Activated CD4-positive, alpha-beta memory T cell treated with anti-CD3 and anti-CD28 coated beads, Interleukin-2, amount 10 ng/mL, durations not matched to agents 7 days and 5 days (primary cell): ENCODE measurements around the gene TELO2. TPM values are rescaled to one million over a fixed set of nuclear protein-coding genes. Genes with fewer than 3 reads are reported as not detected.
A peak's percentile ranks its signal among the peaks of the same experiment; 100 is the strongest.

Source experiments
- CTCF ChIA-PET: fragments of 350-600 bp; sonication (Branson Sonifier 250); formaldehyde crosslinking; loops from one replicate; lab custom pipeline; 2021; ENCODE audit warnings: antibody characterized with exemption, inconsistent platforms; lab: Charles Lee
- POLR2A ChIA-PET: fragments of 350-600 bp; sonication (Branson Sonifier 250); formaldehyde crosslinking; loops from one replicate; lab custom pipeline; 2021; ENCODE audit warnings: antibody characterized with exemption; lab: Charles Lee
- DNase-seq: peaks from one replicate; pipeline ENCODE4 v3.0.0-alpha.2; 2020
- H3K27ac Mint-ChIP-seq: one replicate; pipeline ENCODE4 v1.8.0; 2021; ENCODE audit warnings: mild to moderate bottlenecking, mixed read lengths
- H3K27me3 Mint-ChIP-seq: one replicate; pipeline ENCODE4 v1.8.0; 2021; ENCODE audit warnings: mixed read lengths
- H3K36me3 Mint-ChIP-seq: one replicate; pipeline ENCODE4 v1.8.0; 2021; ENCODE audit warnings: low read depth, mixed read lengths
- H3K4me1 Mint-ChIP-seq: one replicate; pipeline ENCODE4 v1.8.0; 2021; ENCODE audit warnings: mixed read lengths
- H3K4me3 Mint-ChIP-seq: one replicate; pipeline ENCODE4 v1.8.0; 2021; ENCODE audit warnings: mild to moderate bottlenecking, mixed read lengths
- H3K9me3 Mint-ChIP-seq: one replicate; pipeline ENCODE4 v1.8.0; 2021; ENCODE audit warnings: mixed read lengths
- total RNA-seq, 2 experiments: library from RNA; stranded (reverse); gene quantifications; one replicate each; pipeline ENCODE4 v1.2.3, GENCODE V29; 2021

TELO2 gene
- total RNA-seq, 2 experiments from 2014 or later, result 49.4 to 51.9 TPM

DNA sequence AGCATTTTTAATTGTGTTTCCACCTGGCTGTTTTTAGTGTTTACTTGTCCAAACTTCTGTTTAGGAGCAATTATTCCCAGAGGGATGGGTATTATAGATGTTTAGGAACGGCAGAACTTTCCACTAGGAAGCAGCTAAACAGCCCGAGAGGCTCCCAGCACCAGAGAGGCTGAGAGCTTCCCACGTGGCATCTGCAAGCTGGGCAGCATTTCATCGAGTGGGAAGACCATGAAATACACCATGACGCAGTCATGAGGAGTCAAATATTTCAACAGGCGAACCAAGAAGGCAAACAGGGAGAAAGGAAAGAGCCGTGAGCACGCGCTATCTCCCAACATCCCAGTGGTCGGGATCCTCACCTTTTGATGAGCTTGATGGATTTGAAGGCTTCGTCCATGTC, 64.4 kb downstream of the TELO2 start:
- peak overlapping the region; percentile 21 for H3K27ac Mint-ChIP-seq

DNA sequence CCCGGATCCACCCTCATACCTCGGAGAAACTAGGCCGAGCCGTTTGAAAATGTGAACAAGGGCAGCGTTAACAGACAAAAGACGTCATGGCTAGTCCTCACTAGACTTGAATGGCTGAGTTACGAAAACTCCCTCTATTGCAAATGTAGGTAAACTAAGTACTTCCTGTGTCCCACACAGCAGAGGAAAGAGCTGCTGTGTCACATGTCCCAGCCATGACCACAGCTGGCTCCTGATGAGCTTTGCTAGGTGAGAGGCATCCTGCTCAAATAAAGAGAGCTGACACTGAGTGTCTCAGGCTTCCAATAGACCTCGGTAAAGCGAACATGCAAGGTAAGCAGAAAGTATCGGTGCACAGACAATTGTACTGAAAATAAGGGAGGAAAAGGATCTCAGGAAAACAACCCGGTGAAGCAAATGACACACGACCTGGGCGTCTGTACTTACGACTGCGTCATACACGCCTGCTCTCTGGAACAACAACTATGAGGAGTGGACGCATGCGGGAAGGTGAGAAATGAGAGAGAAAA, 66.4 kb downstream of the TELO2 start:
- peaks cover 31% of the 10 kb centered on the region for H3K36me3 Mint-ChIP-seq
- no peak overlapping the region for H3K4me3 Mint-ChIP-seq
- no peaks in the 10 kb centered on the region for H3K9me3 Mint-ChIP-seq
- ChIA-PET CTCF (interaction anchor here (0.6 to 1.3 kb wide), 5 partner anchors 11 to 854 kb away, joined by 3 to 4 read pairs (median 3); partner anchors contain the start of gene MAPK8IP3), POLR2A (interaction anchor here (0.7 to 1.3 kb wide), 2 partner anchors 54 to 67 kb away, joined by 3 read pairs; no protein-coding TSS in a partner anchor)
- peaks cover 26% of the 10 kb centered on the region for H3K4me1 Mint-ChIP-seq
- no peaks in the 10 kb centered on the region for H3K27me3 Mint-ChIP-seq
- peak overlapping the region; percentile 56 for H3K27ac Mint-ChIP-seq
- DNase-seq, result peak; percentile 68

More for the DNA sequence above, 64.4 kb downstream of the TELO2 start:
- H3K4me3 Mint-ChIP-seq, result no peak overlapping the region
- H3K4me1 Mint-ChIP-seq, result peaks cover 26% of the 10 kb centered on the region
- CTCF ChIA-PET, result interaction anchor here (0.5 kb wide), 1 partner anchor 84 kb away, joined by 3 read pairs; no protein-coding TSS in a partner anchor
- H3K27me3 Mint-ChIP-seq, result no peaks in the 10 kb centered on the region
- H3K9me3 Mint-ChIP-seq, result no peaks in the 10 kb centered on the region
- POLR2A ChIA-PET, result no interaction called here
- H3K36me3 Mint-ChIP-seq, result peaks cover 36% of the 10 kb centered on the region
- DNase-seq, result no peak

Other genes with a start within 250 kb of the TELO2 start
- gene TPSD1, start 237.3 kb upstream of the TELO2 start, total RNA-seq, result not detected
- 100 to 1,000 TPM; 198 to 199 TPM for gene UBE2I, start 183.7 kb upstream of the TELO2 start, total RNA-seq
- gene BAIAP3, start 159.7 kb upstream of the TELO2 start, total RNA-seq, result 1 to 10 TPM; 3.4 to 3.9 TPM
- gene TSR3, start 141.5 kb upstream of the TELO2 start, total RNA-seq, result 10 to 100 TPM; 40.6 to 46.0 TPM
- 10 to 100 TPM; 32.5 to 33.4 TPM for gene GNPTG, start 141.4 kb upstream of the TELO2 start, total RNA-seq
- 10 to 100 TPM; 40.0 to 43.7 TPM for gene UNKL, start 78.7 kb upstream of the TELO2 start, total RNA-seq
- gene UQCC4, start 72.6 kb upstream of the TELO2 start, total RNA-seq, result 10 to 100 TPM; 11.2 to 12.3 TPM
- not detected for gene PERCC1, start 62.3 kb upstream of the TELO2 start, total RNA-seq
- 1 to 10 TPM; 1.6 to 2.2 TPM for gene CCDC154, start 48.8 kb upstream of the TELO2 start, total RNA-seq
- gene CLCN7, start 18.3 kb upstream of the TELO2 start, total RNA-seq, result 10 to 100 TPM; 44.2 to 49.4 TPM
- not detected for gene PTX4, start 4.4 kb upstream of the TELO2 start, total RNA-seq
- 10 to 100 TPM; 42.9 to 43.5 TPM for gene TMEM204, start 40.3 kb downstream of the TELO2 start, total RNA-seq
- gene IFT140, start 118.7 kb downstream of the TELO2 start, total RNA-seq, result 1 to 10 TPM; 7.7 to 9.1 TPM
- gene CRAMP1, start 119.0 kb downstream of the TELO2 start, total RNA-seq, result 10 to 100 TPM; 24.2 to 24.5 TPM
- 10 to 100 TPM; 44.9 to 48.9 TPM for gene JPT2, start 184.9 kb downstream of the TELO2 start, total RNA-seq
- gene MAPK8IP3, start 212.8 kb downstream of the TELO2 start, total RNA-seq, result 10 to 100 TPM; 93.4 to 96.8 TPM